H1 (cell line): ENCODE data around the gene ACER3. TPM values are rescaled to one million over a fixed set of nuclear protein-coding genes. Genes with fewer than 3 reads are reported as not detected.

Experiments used
- CTCF ChIA-PET: fragments of 300-600 bp; sonication (Branson Sonifier 250); formaldehyde crosslinking; loops from one replicate; lab custom pipeline; 2021; ENCODE audit not compliant: partially characterized antibody; lab: Charles Lee
- POLR2A ChIA-PET: fragments of 300-600 bp; sonication (Branson Sonifier 250); formaldehyde crosslinking; loops from one replicate; lab custom pipeline; 2021; ENCODE audit warnings: inconsistent platforms; ENCODE audit not compliant: partially characterized antibody; lab: Charles Lee
- DNase-seq, 2 experiments: peaks; one replicate each; pipeline versions ENCODE4 v3.0.0 to v3.0.0-alpha.2; 2010 to 2022; ENCODE audit warnings: low spot score in 2 of 2, low read depth in 1 of 2, mixed read lengths in 1 of 2
- FAIRE-seq: peaks from 2 replicates; lab custom pipeline; 2011; peaks lifted over from hg19 to GRCh38; lab: Jason Lieb, UNC
- H2AFZ ChIP-seq: 2 replicates; pipeline ENCODE4 v1.8.1; 2012; ENCODE audit warnings: low read length, inconsistent platforms
- H2AK5ac ChIP-seq: 2 replicates; pipeline ENCODE4 v1.6.1; 2013; ENCODE audit warnings: low read depth, low read length
- H2BK120ac ChIP-seq: replicated peaks from 2 replicates; pipeline ENCODE3; 2013; ENCODE audit warnings: low read depth, low read length, inconsistent platforms
- H2BK12ac ChIP-seq: 2 replicates; pipeline ENCODE4 v1.6.1; 2013; ENCODE audit warnings: low read depth, low read length
- H2BK15ac ChIP-seq: 2 replicates; pipeline ENCODE4 v1.6.1; 2013; ENCODE audit warnings: low read length
- H2BK20ac ChIP-seq: 2 replicates; pipeline ENCODE4 v1.6.1; 2013; ENCODE audit warnings: low read length
- H2BK5ac ChIP-seq: 2 replicates; pipeline ENCODE4 v1.6.1; 2013; ENCODE audit warnings: low read depth, low read length
- H3K14ac ChIP-seq: 2 replicates; pipeline ENCODE4 v1.6.1; 2013; ENCODE audit warnings: inconsistent platforms; ENCODE audit not compliant: insufficient read length
- H3K18ac ChIP-seq: 2 replicates; pipeline ENCODE4 v1.6.1; 2013; ENCODE audit warnings: low read length; ENCODE audit errors: extremely low read depth
- H3K23ac ChIP-seq: 2 replicates; pipeline ENCODE4 v1.6.1; 2013; ENCODE audit warnings: inconsistent platforms; ENCODE audit not compliant: insufficient read length
- H3K23me2 ChIP-seq: 2 replicates; pipeline ENCODE4 v1.6.1; 2013; ENCODE audit warnings: low read depth, low read length
- H3K27ac ChIP-seq: 2 replicates; pipeline ENCODE4 v1.6.1; 2011; ENCODE audit warnings: low read depth, low read length, inconsistent platforms
- H3K27me3 ChIP-seq, 4 experiments: replicated peaks in 1 of 4; 1 replicate in 1 of 4; 2 replicates in 3 of 4; pipeline versions ENCODE4 v1.6.1 to v1.8.1; 2011 to 2013; ENCODE audit warnings: low read length in 3 of 4, mild to moderate bottlenecking in 3 of 4, inconsistent platforms in 2 of 4, mixed read lengths in 2 of 4, moderate library complexity in 1 of 4; ENCODE audit not compliant: control insufficient read depth in 3 of 4, insufficient read depth in 3 of 4; ENCODE audit errors: extremely low read depth in 1 of 4
- H3K36me3 ChIP-seq, 4 experiments: 2 replicates each; pipeline versions ENCODE4 v1.6.1 to v1.8.1; 2011 to 2013; ENCODE audit warnings: mild to moderate bottlenecking in 4 of 4, low read length in 3 of 4, moderate library complexity in 2 of 4, control low read depth in 1 of 4, inconsistent platforms in 1 of 4; ENCODE audit not compliant: insufficient read depth in 4 of 4, control insufficient read depth in 2 of 4
- H3K4ac ChIP-seq: replicated peaks from 2 replicates; pipeline ENCODE3; 2013; ENCODE audit warnings: low read length, low read depth, mixed read lengths, inconsistent platforms; ENCODE audit not compliant: insufficient read length
- H3K4me1 ChIP-seq, 4 experiments: replicated peaks in 1 of 4; 1 replicate in 1 of 4; 2 replicates in 3 of 4; pipeline versions ENCODE4 v1.6.1 to v1.8.1; 2011 to 2013; ENCODE audit warnings: low read length in 3 of 4, inconsistent platforms in 2 of 4, mixed read lengths in 1 of 4; ENCODE audit not compliant: insufficient read depth in 4 of 4, control insufficient read depth in 3 of 4
- H3K4me2 ChIP-seq, 2 experiments: 2 replicates each; pipeline versions ENCODE4 v1.6.1 to v1.8.1; 2011 to 2013; ENCODE audit warnings: low read depth in 2 of 2, low read length in 2 of 2, control low read depth in 1 of 2, inconsistent platforms in 1 of 2, mild to moderate bottlenecking in 1 of 2; ENCODE audit not compliant: insufficient read depth in 1 of 2
- H3K4me3 ChIP-seq, 4 experiments: fragments of 200-600, 300-600 bp in 1 of 4; sonication (generic), shearing (Covaris generic), sonication (Bioruptor Twin) in 1 of 4; 2 replicates each; pipeline versions ENCODE4 v1.5.1 to v1.8.1; 2011 to 2016; ENCODE audit warnings: low read length in 4 of 4, low read depth in 3 of 4, control low read depth in 2 of 4, inconsistent platforms in 2 of 4, mild to moderate bottlenecking in 2 of 4, mixed read lengths in 1 of 4, moderate library complexity in 1 of 4; ENCODE audit not compliant: insufficient read depth in 2 of 4; ENCODE audit errors: extremely low read depth in 1 of 4
- H3K56ac ChIP-seq: replicated peaks from 2 replicates; pipeline ENCODE3; 2013; ENCODE audit warnings: low read depth, mild to moderate bottlenecking, mixed read lengths, low read length, inconsistent platforms; ENCODE audit not compliant: insufficient read length
- H3K79me1 ChIP-seq: 2 replicates; pipeline ENCODE4 v1.6.1; 2013; ENCODE audit warnings: low read depth, low read length, control low read depth
- H3K79me2 ChIP-seq, 2 experiments: 2 replicates each; pipeline versions ENCODE4 v1.6.1 to v1.8.1; 2012 to 2013; ENCODE audit warnings: low read length in 2 of 2, mild to moderate bottlenecking in 2 of 2, inconsistent platforms in 1 of 2; ENCODE audit not compliant: insufficient read depth in 2 of 2, control insufficient read depth in 1 of 2
- H3K9ac ChIP-seq, 4 experiments: replicated peaks in 1 of 4; 1 replicate in 1 of 4; 2 replicates in 3 of 4; pipeline versions ENCODE4 v1.6.1 to v1.8.1; 2011 to 2013; ENCODE audit warnings: low read depth in 3 of 4, low read length in 3 of 4, control low read depth in 2 of 4, mild to moderate bottlenecking in 2 of 4, moderate library complexity in 2 of 4, inconsistent platforms in 1 of 4; ENCODE audit errors: extremely low read depth in 1 of 4
- H3K9me3 ChIP-seq, 2 experiments: 2 replicates each; pipeline versions ENCODE4 v1.6.1 to v1.8.1; 2012 to 2013; ENCODE audit warnings: mild to moderate bottlenecking in 2 of 2, moderate library complexity in 2 of 2, control low read depth in 1 of 2, inconsistent platforms in 1 of 2, low read depth in 1 of 2, low read length in 1 of 2, mixed read lengths in 1 of 2; ENCODE audit not compliant: insufficient read depth in 2 of 2
- H4K20me1 ChIP-seq, 2 experiments: replicated peaks in 1 of 2; 2 replicates each; pipeline versions ENCODE3 to v1.8.1; 2011 to 2013; ENCODE audit warnings: inconsistent platforms in 2 of 2, low read length in 2 of 2, mild to moderate bottlenecking in 1 of 2; ENCODE audit not compliant: insufficient read depth in 2 of 2, control insufficient read depth in 1 of 2
- H4K5ac ChIP-seq: 2 replicates; pipeline ENCODE4 v1.6.1; 2013; ENCODE audit warnings: low read length, low read depth, mixed read lengths, inconsistent platforms; ENCODE audit not compliant: insufficient read length
- H4K8ac ChIP-seq: 2 replicates; pipeline ENCODE4 v1.8.0; 2013; ENCODE audit warnings: mild to moderate bottlenecking, moderate library complexity, low read length, inconsistent platforms; ENCODE audit not compliant: insufficient read depth; ENCODE audit errors: extremely low read depth
- H4K91ac ChIP-seq: replicated peaks from 2 replicates; pipeline ENCODE3; 2013; ENCODE audit warnings: low read length, mixed read lengths, inconsistent platforms; ENCODE audit not compliant: insufficient read length
- CEBPB ChIP-seq: IDR thresholded peaks from 2 replicates; pipeline ENCODE4 v1.6.1; 2012; ENCODE audit warnings: low read depth, low read length
- EZH2 ChIP-seq: fragments of 200-600 bp; sonication (generic); IDR thresholded peaks from 2 replicates; pipeline ENCODE4 v1.7.1; 2012; ENCODE audit warnings: low read depth, mild to moderate bottlenecking, moderate library complexity, low read length, inconsistent platforms; ENCODE audit not compliant: severe bottlenecking
- FOSL1 ChIP-seq: IDR thresholded peaks from 2 replicates; pipeline ENCODE4 v1.6.1; 2011; ENCODE audit warnings: mild to moderate bottlenecking, low read depth, low read length, moderate library complexity; ENCODE audit not compliant: insufficient read depth
- JUND ChIP-seq: IDR thresholded peaks from 2 replicates; pipeline ENCODE4 v1.6.1; 2011; ENCODE audit warnings: mild to moderate bottlenecking, improper control_type of control experiment, low read length
- WGBS, 2 experiments: shearing (Covaris generic) in 1 of 2; methylation state at CpG; one replicate each; pipeline versions ENCODE4 v1.1.6 to v1.1.7; 2013 to 2015; ENCODE audit warnings: low lambda C conversion rate in 2 of 2, mixed read lengths in 2 of 2, inconsistent platforms in 1 of 2, low coverage in 1 of 2, missing lambda C conversion rate in 1 of 2; ENCODE audit not compliant: insufficient replicate concordance in 2 of 2, insufficient coverage in 1 of 2, insufficient read length in 1 of 2; ENCODE audit errors: extremely low coverage in 1 of 2, missing lambda C conversion rate in 1 of 2; 5-methylcytosine and 5-hydroxymethylcytosine counted together
- polyA plus RNA-seq, 7 experiments: library from polyadenylated mRNA; depleted of rRNA in 3 of 7; stranded (reverse) in 5 of 7; unstranded in 2 of 7; fragments of >200 nt in 5 of 7; fragments of 200-250 nt in 2 of 7; gene quantifications; 1 replicate in 5 of 7; 2 replicates in 1 of 7; 4 replicates in 1 of 7; pipeline versions ENCODE4 v1.2.1 to v1.2.3, GENCODE V29; 2011 to 2013; ENCODE audit warnings: missing spikeins in 2 of 7, mixed read lengths in 2 of 7
- total RNA-seq: library from RNA; stranded (reverse); fragmentation: NEBNext Ultra II Directional; extraction: Animal tissue kit (Norgen Biotek cat#: 25700); gene quantifications from 2 replicates; pipeline ENCODE4 v1.2.1, GENCODE V29; 2021

ACER3 gene
- total and polyA plus RNA-seq, 2 of the 8 experiments (the other 6 are each of a cell fraction or from before 2014, with no cell fraction given), result 5.7 to 16.2 TPM

DNA sequence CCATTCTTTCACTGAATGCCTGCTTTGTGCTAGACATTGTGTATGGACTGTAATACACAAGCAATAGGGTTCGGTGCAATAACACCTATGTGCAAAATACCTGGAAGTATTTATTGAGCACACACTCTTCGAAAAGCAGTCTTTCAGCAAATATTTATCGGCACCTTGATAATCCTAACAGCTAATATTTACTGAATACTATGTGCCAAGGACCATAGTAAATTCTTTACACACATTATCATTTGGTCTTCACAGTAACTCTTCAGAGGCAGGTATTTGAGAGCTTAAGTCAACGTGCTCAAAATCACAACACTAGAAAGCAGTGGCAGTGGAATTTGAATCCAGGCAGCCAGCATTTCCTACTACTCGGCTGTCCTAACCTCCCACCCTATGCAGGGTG lies 175.7 kb downstream of the ACER3 start:
- no peak overlapping the region for H2BK5ac ChIP-seq
- H2BK120ac ChIP-seq, result no peak overlapping the region
- no peak overlapping the region for H3K4ac ChIP-seq
- POLR2A ChIA-PET, result no interaction called here
- CTCF ChIA-PET, result interaction anchor here (0.7 to 3.1 kb wide), 10 partner anchors 9 to 313 kb away, joined by 3 to 13 read pairs (median 4); no protein-coding TSS in a partner anchor
- H4K5ac ChIP-seq, result no peak overlapping the region
- H3K4me2 ChIP-seq, result no peak overlapping the region
- H3K4me3 ChIP-seq, result no peak overlapping the region
- H2BK20ac ChIP-seq, result no peak overlapping the region
- no peaks in the 10 kb centered on the region for H3K79me1 ChIP-seq
- H3K9me3 ChIP-seq, result peaks cover 0 to 8% of the 10 kb centered on the region in 2 experiments; a peak in 2 of 4 replicates
- peaks cover 0 to 8% (median 6%) of the 10 kb centered on the region in 4 experiments for H3K4me1 ChIP-seq
- H3K79me2 ChIP-seq, result no peaks in the 10 kb centered on the region
- H2AFZ ChIP-seq, result no peak overlapping the region
- no peak overlapping the region for H4K91ac ChIP-seq
- H4K8ac ChIP-seq, result no peak overlapping the region
- no peak overlapping the region for H2AK5ac ChIP-seq
- DNase-seq (no peak), FAIRE-seq (no peak)
- H2BK12ac ChIP-seq, result no peak overlapping the region
- no peak overlapping the region for H3K56ac ChIP-seq
- no peak overlapping the region for H2BK15ac ChIP-seq
- H3K18ac ChIP-seq, result no peak overlapping the region
- no peaks in the 10 kb centered on the region for H4K20me1 ChIP-seq
- peaks cover 0 to 6% (median 0%) of the 10 kb centered on the region in 4 experiments; a peak in 1 of 8 replicates for H3K36me3 ChIP-seq
- H3K14ac ChIP-seq, result no peak overlapping the region
- H3K27me3 ChIP-seq, result peaks cover 14 to 31% (median 30%) of the 10 kb centered on the region in 4 experiments
- H3K9ac ChIP-seq, result no peak overlapping the region
- 85% methylated on average over 5 of the region's 5 CpGs; no CpG with 5 or more reads in 1 of the 2 experiments for WGBS, 2 experiments
- no peak overlapping the region for H3K23ac ChIP-seq
- H3K27ac ChIP-seq, result no peak overlapping the region
- peaks cover 4% of the 10 kb centered on the region; the same call in 1 of the 2 replicates for H3K23me2 ChIP-seq
- TF ChIP-seq FOSL1 (no peak), EZH2 (no peak), CEBPB (no peak), JUND (no peak)
